Measurements from ENCODE around the gene ZNF771. TPM values are rescaled to one million over a fixed set of nuclear protein-coding genes. Genes with fewer than 3 reads are reported as not detected.

ZNF771 gene
- total and polyA plus RNA-seq, 2 donors (not counting 3 experiments of a cell fraction or from before 2014, with no cell fraction given) = 11.7 to 16.8 TPM

DNA sequence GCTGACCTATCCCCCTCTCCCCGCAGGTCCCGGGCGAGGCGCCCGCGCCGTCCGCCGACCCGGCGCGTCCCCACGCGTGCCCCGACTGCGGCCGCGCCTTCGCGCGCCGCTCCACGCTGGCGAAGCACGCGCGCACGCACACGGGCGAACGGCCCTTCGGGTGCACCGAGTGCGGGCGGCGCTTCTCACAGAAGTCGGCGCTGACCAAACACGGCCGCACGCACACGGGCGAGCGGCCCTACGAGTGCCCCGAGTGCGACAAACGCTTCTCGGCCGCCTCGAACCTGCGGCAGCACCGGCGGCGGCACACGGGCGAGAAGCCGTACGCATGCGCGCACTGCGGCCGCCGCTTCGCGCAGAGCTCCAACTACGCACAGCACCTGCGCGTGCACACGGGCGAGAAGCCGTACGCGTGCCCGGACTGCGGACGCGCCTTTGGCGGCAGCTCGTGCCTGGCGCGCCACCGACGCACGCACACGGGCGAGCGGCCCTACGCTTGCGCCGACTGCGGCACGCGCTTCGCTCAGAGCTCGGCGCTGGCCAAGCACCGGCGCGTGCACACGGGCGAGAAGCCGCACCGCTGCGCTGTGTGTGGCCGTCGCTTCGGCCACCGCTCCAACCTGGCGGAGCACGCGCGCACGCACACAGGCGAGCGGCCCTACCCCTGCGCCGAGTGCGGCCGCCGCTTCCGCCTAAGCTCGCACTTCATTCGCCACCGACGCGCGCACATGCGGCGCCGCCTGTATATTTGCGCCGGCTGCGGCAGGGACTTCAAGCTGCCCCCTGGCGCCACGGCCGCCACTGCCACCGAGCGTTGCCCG is 10.3 kb downstream of the ZNF771 start:
- Histone ChIP-seq H2AFZ (ENCODE audit: low read depth, low read length) (peak overlapping the region; percentile 62), H3K4me2 (ENCODE audit: insufficient read depth, low read length) (peak overlapping the region; percentile 53), H3K79me2 (ENCODE audit: control insufficient read depth, insufficient read depth, low read length) (no peaks in the 10 kb centered on the region), H3K9me3 (replicated peaks; ENCODE audit: control insufficient read depth, insufficient read depth, low read length) (no peaks in the 10 kb centered on the region), H4K20me1 (replicated peaks; ENCODE audit: control insufficient read depth, extremely low read depth, insufficient read depth, low read length) (no peaks in the 10 kb centered on the region), H3K27me3 (ENCODE audit: control insufficient read depth in 2 of 2, insufficient read depth in 2 of 2, low read length in 2 of 2) (no peaks in the 10 kb centered on the region), H3K4me3 (replicated peaks in 1 of 3; ENCODE audit: insufficient read depth in 1 of 3, low read depth in 1 of 3, low read length in 3 of 3) (peak overlapping the region in 2 of 3 experiments; percentile 44 to 57), H3K27ac (ENCODE audit: insufficient read depth, low read depth, low read length) (no peak overlapping the region), H3K36me3 (ENCODE audit: control insufficient read depth in 2 of 2, extremely low read depth in 1 of 2, insufficient read depth in 2 of 2, low read length in 2 of 2) (peaks cover 3 to 6% of the 10 kb centered on the region in 2 experiments), H3K4me1 (ENCODE audit: control insufficient read depth, extremely low read depth, insufficient read depth, low read length) (peaks cover 3% of the 10 kb centered on the region), H3K9ac (replicated peaks; ENCODE audit: extremely low read depth, insufficient read depth, low read length) (no peak overlapping the region), H3K9me1 (replicated peaks; ENCODE audit: control insufficient read depth, extremely low read depth, insufficient read depth, low read length) (no peaks in the 10 kb centered on the region)
- intact Hi-C loops (cut with micrococcal nuclease) (loop anchor here (1.0 kb wide), 3 partner anchors 8 to 28 kb away; partner anchors contain the start of gene SEPHS2), dilution Hi-C loops (cut with MboI; ENCODE audit: extremely low pct_ligation_motif_present, low sequenced_read_pairs) (no loop called here)
- no TSS peak for BruUV-seq (replicated peaks)
- TF ChIP-seq, protein P1, sequence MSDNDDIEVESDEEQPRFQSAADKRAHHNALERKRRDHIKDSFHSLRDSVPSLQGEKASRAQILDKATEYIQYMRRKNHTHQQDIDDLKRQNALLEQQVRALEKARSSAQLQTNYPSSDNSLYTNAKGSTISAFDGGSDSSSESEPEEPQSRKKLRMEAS (IDR thresholded peaks at IDR 0.05; ENCODE audit: insufficient read depth, insufficient read length) = peak; percentile 19
- TF ChIP-seq GATA2 (IDR thresholded peaks at IDR 0.05; ENCODE audit: insufficient read depth, insufficient read length, low read depth, low read length) = no peak
- TF ChIP-seq POLR2AphosphoS5 (IDR thresholded peaks at IDR 0.05; ENCODE audit: insufficient read depth, low read depth, low read length) = peak; percentile 95
- no peak for TF ChIP-seq EZH2 (IDR thresholded peaks at IDR 0.05; ENCODE audit: borderline replicate concordance, low read depth, low read length, severe bottlenecking)
- peak; percentile 42 for TF ChIP-seq POLR2A (IDR thresholded peaks at IDR 0.05; ENCODE audit: low read depth, low read length)
- TF ChIP-seq FOS (IDR thresholded peaks at IDR 0.05; ENCODE audit: borderline replicate concordance, insufficient read depth, low read length) = no peak
- no peak for TF ChIP-seq MYC (IDR thresholded peaks at IDR 0.05; ENCODE audit: low read depth, low read length)
- no peak for TF ChIP-seq JUN (IDR thresholded peaks at IDR 0.05; ENCODE audit: borderline replicate concordance, insufficient read depth, insufficient read length, low read depth)
- peak in 1 of 2 donors; percentile 37 for TF ChIP-seq CTCF (IDR thresholded peaks at IDR 0.05; ENCODE audit: extremely low read depth in 1 of 2, insufficient read depth in 1 of 2, low read depth in 1 of 2, low read length in 2 of 2)
- peak; percentile 87 for FAIRE-seq
- CTCF ChIA-PET = interaction anchor here (0.5 to 4.8 kb wide), 19 partner anchors 8 to 326 kb away, joined by 3 to 46 read pairs (median 6); partner anchors contain the start of genes CD2BP2, CORO1A, DCTPP1 and MAPK3
- peak; percentile 96 for DNase-seq (ENCODE audit: low read depth, low spot score)
- POLR2A ChIA-PET = interaction anchor here (0.5 to 1.4 kb wide), 3 partner anchors 10 to 302 kb away, joined by 3 to 7 read pairs (median 6); partner anchors contain the start of genes DCTPP1 and ZNF771

Measured in endothelial cell of umbilical vein (primary cell).